CD4-positive, alpha-beta T cell treated with Interleukin-2 at 100 ng/mL for 4 hours (primary cell): Measurements from ENCODE around the gene ASPG.

Experiments used
- DNase-seq: peaks from one replicate; pipeline ENCODE4 v3.0.0-alpha.2; 2020; ENCODE audit warnings: low spot score

The ASPG gene

DNA sequence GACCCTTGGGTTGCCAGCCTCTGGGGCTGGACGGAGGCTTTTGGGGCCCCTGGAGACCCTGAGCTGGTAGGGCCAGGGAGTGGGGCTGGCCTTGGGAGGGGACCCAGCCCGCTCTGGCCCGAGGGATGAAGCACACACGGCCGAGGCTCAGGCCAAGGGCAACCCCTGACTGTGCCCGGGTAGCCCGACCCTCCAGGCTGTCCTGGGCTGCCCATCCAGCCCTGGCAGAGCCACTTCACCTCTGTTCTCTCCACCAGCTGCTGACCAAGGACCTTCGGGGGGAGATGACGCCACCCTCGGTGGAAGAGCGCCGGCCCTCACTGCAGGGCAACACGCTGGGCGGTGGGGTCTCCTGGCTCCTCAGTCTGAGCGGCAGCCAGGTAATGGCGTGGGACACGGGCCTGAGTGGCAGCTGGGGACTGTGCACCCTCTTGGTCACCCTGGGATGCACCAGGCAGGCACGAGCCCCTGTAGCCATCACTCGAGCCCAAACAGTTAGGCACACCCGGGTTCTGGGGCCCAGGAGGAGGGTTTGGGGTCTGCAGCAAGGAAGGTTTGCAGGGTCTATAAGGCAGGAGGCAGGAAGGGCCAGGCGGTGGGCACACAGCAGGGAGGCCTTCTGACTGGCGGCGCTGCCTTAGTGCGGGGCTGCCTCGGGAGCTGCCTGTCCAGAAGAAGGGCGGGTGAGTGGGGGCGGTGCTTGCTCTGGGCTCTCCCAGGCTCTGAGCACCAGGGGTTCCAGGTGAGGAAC is 19.7 kb downstream of the ASPG start:
- DNase-seq: no peak

DNA sequence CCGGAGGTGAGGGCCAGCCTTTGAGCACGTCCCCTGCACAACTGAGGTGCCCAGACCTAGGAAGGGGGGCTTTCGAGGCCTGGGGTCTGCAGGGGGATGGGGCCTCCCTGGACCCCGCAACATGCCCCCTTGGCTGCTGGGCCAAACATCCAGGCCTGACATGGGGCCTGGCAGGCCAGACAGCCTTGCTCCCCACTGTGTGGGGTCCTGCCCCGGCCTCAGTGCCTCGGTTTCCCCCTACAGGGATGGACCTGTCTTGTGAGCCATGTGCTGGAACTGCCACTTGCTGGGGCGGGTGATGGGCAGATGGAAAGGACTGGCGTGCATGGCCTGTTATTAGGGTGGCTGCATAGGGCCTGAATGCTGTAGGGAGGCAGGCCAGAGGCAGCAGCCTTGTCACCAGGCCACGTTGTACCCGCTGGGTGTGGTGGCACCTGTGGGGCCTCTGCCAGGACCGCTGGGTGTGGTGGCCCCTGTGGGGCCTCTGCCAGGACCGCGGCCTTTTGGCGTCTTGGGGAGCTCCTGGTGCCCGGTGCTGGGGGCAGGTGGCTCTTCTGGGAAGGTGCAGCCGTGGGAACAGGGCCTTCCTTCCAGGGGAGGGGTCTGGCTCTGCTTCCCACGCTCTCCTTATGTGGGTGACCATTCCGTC is 20.4 kb downstream of the ASPG start:
- no peak for DNase-seq

DNA sequence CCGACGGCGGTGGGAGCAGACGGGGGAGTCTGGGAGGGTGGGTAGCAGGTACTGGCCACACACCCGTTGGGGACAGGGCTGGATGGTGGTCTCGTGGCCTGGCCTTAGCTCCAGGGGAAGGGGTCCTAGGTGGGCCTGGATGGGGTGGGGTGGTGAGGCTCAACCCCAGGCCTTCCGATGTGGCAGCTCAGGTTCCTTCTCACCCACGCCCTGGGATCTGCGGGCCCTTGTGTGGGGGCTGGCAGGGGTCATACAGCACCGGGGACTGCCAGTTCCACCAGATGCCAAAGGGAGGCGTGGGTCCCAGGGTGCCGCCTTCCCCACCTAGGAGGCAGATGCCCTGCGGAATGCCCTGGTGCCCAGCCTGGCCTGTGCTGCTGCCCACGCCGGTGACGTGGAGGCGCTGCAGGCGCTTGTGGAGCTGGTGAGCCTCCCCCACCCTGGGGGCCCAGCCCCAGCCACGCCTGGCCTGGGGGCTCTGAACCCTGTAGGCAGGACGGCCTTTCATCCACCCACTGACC is 21.0 kb downstream of the ASPG start:
- no peak for DNase-seq

DNA sequence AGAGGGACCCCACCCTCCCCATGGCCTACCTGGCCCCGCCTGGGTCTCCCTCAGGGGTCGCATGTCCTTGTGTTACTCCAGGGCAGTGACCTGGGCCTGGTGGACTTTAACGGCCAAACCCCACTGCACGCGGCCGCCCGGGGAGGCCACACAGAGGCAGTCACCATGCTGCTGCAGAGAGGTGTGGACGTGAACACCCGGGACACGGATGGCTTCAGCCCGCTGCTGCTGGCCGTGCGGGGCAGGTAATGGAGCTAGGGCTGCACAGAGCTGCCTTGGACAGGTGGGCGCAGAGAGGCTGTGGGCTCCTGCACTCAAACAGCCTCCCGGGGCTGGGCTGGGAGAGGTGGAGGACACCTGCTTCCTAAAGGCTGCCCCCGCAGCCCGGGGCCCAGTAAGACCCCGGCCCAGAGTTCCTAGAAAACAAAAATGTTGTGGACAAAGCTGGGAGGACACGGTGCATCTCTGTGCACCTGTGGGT is 21.6 kb downstream of the ASPG start:
- DNase-seq: no peak

DNA sequence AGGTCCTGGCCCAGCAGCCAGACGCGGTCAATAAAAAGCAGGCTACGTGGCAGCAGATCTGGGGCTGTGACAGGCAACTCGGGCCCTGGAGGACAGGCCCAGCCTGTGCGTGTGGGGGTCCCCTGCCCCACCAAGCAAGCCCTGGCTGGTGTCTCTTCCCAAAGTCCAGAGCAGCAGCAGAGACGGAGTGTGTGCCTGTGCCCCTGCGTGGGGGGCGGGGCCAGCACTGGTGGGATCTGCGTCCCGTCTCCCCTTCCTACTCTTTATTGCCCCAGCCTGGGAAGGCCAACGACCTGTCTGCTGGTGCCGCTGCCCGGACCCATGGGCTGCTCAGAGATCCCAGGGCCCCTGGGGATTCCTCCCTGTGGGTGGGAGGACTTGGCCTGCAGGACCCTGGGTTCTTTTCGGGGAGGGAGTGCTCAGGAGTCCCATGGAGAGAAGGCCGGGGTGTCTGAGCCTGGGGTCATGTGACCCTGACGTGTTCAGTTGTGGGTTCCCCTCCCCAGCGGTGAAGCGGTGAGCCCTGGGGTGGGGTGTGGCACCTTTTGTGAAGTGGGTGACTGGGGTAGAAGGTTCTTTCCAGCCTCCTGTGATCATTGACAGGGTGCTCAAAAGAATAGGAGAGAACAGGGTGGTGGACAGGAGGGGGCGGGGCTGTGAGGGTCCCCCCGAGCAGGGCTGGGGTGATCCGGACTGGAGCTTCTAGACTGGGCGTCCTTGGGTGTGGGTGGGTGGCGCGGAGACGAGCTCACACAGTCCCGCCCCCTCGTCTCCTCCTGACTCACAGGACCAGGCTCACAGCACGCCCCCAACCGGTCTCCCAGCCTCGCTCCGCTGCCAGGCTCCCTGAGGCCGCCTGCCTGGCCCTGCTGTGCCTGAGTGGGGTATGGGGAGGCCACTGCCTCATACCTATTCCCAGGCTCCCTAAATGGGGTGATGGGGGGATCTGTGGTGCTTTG is 22.4 kb downstream of the ASPG start:
- DNase-seq: no peak

DNA sequence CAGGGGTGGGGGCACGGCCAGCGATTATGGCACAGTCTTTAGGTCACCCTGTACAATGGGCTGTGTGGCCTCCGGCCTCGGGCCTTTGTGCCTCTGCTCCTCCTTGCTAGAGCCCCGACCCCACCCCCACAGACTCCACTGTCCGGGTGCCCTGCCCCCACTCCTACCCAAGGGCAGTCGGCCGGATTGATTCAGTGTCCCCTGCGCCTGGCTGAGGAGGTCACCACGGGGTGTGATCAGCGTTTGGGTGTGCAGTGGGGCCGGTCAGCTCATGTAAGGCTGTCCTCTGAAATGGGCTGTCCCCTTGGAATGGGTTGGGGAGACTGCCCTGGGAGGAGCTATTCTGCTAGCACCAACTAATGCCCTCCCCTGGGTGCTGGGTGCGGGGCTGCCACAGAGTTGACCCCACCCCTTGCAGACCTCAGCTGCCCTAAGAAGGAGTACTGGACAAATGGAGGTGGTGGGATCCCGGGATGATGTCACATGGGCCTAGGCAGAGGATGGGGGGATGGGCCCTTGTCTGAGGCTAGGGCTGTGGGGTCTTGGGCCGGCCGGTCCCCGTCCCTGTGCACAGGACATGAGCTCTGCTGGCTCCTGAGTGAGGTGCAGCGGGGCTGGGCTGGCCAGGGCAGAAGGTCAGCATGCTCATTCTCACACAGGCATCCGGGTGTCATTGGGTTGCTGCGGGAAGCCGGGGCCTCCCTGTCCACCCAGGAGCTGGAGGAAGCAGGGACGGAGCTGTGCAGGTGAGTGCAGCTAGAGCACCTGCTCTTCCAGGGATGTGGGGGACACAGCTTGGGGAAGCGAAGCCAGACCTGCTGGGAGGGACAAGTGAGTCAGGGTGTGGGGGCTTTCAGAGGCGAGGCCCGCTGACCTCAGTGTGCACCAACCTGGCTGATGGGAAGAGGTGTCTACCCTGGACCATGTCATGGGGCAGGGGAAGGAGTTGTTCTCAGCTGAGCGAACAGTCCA is 23.4 kb downstream of the ASPG start:
- DNase-seq: no peak

DNA sequence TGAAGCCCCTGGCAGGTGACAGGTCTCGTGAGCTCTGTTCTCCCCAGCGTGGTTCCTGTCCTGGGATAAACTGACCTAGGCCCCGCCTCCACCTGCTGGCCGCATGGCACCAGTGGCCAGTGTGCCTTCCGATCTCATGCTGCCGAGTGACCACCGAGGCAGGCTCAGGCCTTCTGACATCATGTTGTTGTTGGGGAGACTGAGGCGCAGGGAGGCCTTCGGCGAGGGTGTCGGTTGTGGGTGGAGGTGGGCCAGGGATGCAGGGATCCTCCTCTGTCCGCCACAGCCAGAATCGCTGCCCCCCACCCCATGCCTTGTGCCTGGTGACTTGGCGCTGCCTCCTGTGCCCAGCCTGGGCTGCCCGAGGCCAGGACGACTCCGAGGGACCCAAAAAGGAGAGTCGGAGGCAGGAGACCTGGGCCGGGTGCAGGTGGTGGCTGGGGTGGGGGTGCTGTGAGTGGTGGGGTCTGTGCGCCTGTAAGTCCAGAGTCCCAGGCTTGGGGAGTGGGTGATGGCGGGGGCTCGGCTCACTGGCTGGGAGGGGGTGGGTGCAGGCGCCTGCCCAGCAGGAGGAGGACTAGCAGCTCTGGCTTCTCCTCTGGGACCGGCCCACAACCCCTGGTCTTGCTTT is 24.3 kb downstream of the ASPG start:
- no peak for DNase-seq

DNA sequence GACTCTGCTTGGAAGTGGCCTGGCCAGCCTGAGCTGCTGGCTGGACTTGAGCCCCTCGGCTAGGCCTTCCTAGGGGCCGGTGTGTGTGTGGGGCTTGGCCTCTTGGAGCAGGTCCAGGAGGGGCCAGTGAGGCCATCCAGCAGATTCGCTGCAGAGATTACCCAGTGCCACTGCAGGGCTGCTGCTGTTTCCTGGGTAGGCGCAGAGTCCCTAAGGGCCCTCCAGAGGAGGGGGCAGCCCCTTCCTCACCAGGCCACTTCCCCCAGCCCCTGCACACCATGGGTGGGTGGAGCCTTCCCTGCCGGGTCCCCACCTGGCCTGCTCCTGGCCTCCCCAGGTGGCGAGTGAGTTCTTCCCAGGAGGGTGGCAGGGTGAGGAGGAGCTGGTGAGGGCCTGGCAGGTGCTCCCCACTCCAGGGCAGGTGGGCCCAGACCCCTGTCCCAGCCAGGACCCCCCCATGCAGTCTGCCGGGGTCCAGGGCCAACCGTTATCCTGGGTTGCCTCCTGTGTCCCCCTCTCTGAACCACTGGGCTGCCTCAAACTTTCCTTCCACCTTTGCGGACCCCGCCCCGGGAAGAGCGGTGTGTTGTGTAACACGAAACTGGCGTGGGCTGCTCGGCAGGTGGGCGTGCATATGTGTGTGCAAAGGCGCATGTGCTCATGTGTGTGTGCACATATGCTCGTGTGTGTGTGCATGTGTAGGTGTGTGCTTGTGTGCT is 25.1 kb downstream of the ASPG start:
- no peak for DNase-seq

DNA sequence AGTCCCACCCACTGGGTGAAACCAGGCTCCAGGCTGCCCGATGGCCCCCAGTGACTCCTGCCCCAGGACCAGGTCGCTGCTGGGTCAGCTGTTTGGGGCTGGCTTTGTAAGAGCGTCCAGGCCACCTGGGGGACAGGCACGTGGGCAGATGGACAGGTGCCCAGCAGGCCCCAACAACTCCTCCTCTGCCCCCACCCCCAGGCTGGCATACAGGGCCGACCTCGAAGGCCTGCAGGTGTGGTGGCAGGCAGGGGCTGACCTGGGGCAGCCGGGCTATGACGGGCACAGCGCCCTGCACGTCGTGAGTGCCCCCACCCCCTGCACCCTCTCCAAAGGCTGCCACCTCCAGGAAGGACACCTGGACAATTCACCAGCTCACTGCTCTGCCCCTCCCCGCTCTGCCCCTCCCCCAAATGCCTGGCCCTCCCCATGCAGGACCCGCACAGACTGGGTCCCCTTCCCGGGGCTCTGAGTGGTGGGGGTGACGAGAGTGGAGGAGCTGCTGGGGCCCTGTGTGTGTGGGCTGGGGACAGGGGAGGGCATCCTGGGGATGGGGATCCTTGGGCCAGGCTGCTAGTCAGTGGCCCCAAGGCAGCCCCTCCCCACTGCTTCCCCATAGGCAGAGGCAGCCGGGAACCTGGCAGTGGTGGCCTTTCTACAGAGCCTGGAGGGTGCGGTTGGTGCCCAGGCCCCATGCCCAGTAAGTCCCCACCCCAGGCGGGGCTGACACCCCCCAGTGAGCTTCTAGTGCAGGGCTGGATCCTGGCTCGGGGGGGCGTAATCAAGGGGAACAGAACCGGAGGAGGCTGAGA is 26.0 kb downstream of the ASPG start:
- no peak for DNase-seq

DNA sequence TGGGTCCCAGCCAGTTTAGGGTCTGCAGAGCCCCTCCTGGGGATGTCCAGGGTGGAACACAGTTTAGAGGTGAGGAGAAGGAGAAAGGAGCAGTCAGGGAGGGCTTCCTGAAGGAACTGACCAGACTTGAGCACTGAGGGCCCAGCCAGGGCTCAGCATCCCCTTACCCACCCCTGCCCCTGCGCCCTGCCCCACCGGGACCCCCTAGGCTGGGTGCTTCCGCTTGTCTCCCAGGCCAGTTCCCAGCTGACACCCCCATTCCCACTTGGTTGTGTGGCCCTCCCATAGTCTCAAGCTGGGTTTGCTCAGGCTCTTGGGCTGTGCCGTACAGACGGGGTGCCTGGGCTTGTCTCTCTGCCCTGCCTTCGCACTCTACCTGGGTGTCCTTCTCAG is 26.6 kb downstream of the ASPG start:
- no peak for DNase-seq

DNA sequence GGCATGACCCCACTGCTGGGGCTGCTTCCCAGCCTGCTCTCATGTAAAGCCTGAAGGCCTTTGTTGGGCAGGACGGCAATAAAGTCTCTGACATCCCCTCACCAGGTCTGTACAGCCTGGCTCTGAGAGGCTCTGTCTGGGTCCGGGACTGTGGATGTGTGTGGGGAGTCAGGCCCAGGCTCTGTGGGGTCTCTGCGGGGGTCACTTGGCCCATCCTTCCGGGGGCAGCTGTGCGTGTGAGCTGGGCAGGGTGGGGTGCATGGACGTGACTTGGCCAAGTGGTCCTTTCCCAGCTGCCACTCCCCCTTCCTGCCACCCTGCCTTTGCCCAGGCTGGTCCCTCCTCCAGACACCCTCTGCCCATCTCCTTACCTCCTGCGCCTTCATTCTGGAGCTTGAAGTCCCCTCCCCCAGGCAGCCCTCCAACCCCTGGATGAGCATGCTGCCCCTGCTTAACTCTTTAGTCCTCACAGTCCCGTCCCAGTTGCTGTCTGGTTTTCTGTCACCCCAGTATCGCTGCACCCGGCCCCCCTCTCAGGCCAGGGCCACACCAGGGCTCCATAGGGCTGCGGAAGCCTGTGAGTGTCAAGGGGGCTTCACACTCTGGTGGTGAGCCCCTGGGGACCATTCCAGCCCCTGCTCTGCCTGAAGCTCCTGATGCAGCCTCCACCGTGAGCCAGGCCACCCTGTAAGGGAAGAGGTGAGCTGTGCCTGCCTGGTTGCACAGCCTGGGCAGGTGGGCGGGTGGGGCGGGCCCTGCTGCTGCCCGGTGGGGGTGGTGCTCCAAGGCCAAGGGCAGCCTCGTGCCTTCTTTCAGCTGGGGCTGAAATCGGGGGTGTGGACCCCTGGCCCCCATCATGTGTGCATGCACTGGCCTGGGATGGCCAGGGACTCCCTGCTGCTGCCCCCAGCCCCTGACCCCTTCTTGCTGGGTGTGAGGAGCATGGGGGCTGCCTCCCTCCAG is 27.4 kb downstream of the ASPG start:
- no peak for DNase-seq

DNA sequence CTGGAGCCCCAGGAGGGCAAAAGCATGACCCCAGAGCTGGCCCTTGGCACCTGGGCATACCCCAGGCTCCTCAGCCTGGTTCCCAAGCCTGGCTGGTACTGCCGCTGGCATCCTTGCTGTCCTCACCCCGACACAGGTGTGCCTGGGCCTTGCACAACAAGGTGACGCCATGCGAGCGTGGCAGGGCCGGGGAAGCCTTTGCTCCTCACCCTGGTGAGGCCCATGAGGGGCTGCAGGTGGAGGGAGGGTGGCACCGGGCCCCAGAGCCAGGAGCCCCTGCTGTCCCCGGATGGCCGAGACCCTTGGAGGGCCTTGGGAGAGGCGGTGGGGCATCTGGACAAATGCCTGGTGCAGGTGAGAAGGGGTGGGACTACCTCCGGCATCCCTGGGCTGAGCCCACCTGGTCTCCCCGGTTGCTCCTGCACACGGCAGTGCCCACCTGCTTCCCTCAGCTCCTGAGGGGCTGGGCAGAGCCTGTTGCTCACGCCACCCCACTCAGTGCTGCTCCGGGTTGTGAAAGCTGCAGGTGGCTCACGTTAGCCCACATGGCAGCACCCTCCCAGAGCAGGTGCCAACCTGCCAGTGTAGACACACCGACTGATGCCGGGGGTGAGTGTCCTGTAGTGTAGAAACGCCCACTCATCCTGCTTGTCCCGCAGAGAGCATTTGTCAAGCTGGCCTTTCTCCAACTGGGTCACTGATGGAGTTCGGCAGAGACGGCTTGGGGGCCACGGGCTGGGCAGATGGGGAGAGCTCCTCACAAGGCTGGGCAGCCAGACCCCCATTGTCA is 28.3 kb downstream of the ASPG start:
- DNase-seq: no peak

DNA sequence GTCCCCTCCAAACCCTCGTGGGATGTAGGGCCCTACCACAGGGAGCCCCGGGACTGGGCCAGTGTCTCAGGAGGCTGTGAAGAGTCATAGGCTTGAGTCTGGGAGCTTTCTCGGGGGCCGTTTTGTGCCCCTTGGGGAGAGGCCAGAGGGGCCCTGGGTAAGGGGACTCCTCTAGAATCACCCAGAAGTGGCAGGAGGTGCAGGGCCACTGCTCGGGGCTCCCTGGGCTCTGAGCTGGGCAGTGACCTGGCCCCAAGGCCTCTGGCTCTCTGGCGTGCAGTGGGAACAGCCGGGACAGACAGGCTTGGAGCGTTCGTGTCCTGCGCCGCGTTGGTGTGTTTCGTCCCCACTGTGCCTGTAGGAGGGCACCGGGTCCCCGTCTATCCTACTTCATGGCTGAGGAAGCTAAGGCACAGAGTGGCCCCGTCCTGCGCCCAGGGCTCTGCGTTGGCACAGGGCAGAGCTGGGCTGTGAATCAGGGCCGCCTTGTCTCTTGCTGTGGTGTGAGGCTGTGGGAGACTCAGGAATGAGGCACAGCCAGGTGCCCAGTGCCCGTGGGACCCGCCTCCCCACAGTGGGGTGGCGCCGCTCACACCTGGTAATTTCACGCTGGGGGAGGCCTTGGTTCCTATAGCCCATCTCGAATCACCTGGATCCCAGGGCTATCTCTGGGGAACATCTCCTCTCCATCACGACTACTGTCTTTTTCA is 29.1 kb downstream of the ASPG start:
- no peak for DNase-seq

DNA sequence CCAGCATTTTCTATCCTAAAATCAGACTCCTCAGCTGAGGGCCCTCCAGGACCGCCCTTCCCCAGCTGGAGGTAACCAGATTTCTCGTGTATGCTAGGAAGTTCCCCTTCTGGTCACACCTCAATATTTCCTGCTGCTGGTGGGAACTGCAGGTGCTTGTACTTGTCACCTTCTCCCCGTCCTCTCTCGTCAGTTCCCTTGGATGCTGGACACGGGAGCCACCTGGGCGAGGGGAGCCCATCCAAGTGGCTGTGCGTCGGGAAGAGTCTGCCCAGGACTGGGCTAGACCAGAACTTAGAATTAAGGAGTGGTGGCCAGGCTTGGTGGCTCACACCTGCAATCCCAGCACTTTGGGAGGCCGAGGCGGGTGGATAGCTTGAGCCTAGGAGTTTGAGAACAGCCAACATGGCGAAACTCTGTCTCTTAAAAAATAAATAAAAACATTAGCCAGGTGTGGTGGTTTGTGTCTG is 29.7 kb downstream of the ASPG start:
- no peak for DNase-seq

DNA sequence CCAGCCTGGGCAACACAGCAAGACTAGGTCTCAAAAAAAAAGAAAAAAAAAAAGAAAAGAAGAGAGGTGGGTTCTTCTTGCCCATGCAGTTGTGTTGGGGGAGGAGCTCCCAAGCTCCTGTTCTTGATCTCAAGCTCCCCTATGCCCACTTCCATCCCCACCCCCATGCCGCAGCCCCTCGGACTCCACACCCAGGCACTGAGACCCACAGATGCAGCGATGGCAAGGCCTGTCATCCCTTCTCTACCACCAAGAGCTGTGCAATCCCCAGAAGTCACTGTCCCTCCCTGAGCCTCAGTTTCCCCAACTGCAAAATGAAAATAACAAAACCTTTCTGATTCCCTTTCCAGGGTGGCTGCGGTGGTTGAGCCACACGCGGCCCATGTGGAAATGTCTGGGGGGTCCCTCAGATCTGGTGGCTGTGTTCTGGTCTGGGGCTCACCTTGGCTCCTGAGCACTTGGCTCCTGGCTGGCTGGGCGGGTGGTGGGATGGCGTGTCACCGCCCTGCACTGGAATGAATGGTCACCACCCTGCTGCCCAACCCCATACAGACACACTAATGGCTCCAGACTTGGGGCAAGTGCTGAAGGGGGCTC is 30.3 kb downstream of the ASPG start:
- DNase-seq: no peak

DNA sequence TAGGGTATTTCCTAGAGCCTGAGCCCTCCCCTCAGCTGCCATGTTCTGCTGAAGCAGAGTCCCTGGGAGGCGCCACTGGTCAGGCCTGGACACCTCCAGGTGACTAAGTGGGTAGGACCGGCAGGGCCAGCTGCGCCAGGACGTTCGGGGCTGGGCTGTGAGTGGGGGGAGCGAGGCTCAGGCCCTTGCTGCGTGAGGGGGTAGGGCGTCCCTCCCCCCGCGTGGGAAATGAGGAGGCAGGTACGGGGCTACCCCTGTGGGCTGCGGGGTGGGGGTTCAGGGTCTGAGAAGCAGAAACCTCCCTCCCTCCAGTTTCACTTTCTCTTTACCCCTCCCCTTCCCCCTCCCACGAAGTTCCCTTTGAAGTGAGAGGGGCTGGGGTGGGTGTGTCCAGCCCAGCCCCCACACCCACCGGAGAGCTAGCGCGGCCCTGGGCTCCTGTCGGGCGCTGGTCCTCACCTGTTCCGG is 30.8 kb downstream of the ASPG start:
- DNase-seq: no peak
